Renal cortex interstitium (tissue), 11 donors: Measurements from ENCODE around the gene TATDN2. TPM values are rescaled to one million over a fixed set of nuclear protein-coding genes. Genes with fewer than 3 reads are reported as not detected.

Source experiments
- DNase-seq, 11 donors: peaks; one replicate each; pipeline ENCODE4 v3.0.0-alpha.2; 2013; ENCODE audit warnings: low read depth in 9 of 11, low spot score in 4 of 11; ENCODE audit errors: extremely low read depth in 1 of 11
- polyA plus RNA-seq, 3 donors: library from polyadenylated mRNA; unstranded; fragments of 120-200 nt; gene quantifications; one replicate each; pipeline ENCODE4 v1.2.1, GENCODE V29; 2013; ENCODE audit not compliant: insufficient read length in 3 of 3

Gene TATDN2
- polyA plus RNA-seq, 3 donors, result 32.2 to 35.8 (median 35.4) TPM

DNA sequence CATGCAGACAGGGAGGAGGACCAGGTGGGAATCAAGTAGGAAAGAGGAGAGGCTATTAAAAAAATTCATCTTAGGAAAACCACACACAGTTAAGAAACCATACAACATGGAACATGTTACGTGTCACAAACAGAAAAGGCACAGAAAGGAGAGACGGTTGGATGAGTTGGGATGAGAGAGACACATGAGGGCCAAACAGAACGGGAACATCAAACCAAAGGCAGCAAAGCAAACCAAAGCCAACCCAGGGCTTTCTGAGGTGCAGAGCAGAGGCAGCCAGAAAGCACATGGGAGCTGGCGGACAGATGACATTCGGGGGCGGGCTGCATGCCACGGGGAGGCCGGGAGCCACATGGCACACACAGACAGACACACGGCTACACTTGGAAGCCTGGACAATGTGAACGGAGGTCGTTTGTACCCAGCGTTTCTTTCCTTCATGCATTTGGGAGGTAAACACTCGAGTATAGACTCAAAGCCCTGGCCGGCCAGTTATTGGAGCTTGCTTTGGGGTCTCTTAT, 81.3 kb downstream of the TATDN2 start:
- DNase-seq, result no peak

DNA sequence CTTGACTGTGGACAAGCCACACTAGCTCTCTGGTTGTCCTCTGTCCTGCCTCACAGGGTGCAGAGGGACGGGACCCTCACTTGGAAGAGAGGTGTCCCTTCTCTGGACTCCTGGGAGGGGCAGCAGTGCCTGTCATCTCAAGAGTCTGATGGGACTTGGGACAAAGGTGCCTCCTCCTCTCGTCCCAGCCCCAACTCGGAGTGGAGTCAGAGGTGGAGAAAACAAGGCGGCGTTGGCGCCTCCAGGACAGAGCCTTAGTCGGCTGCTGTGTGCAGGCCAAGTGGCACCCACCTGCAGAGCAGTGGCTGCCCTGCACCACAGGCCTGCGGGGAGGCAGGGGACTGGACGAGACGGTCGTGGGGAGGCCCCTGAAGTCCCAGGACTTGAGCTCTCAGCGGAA, 82.1 kb downstream of the TATDN2 start:
- DNase-seq, result no peak

Other genes with a start within 250 kb of the TATDN2 start
- gene FANCD2, start 222.0 kb upstream of the TATDN2 start, polyA plus RNA-seq, result 10 to 100 TPM; 20.7 to 24.8 (median 22.6) TPM
- gene FANCD2OS, start 140.2 kb upstream of the TATDN2 start, polyA plus RNA-seq, result under 1 TPM in 1 of 3 donors, not detected in 2; 0.47 TPM
- 100 to 1,000 TPM; 178 to 213 (median 211) TPM for gene BRK1, start 132.8 kb upstream of the TATDN2 start, polyA plus RNA-seq
- gene VHL, start 106.7 kb upstream of the TATDN2 start, polyA plus RNA-seq, result 10 to 100 TPM; 80.2 to 86.3 (median 85.1) TPM
- under 1 TPM; 0.61 to 0.76 (median 0.70) TPM for gene IRAK2, start 83.5 kb upstream of the TATDN2 start, polyA plus RNA-seq
- gene GHRL, start 44.5 kb downstream of the TATDN2 start, polyA plus RNA-seq, result 1 to 10 TPM; 2.1 to 3.2 (median 2.8) TPM
- 100 to 1,000 TPM; 106 to 131 (median 128) TPM for gene SEC13, start 72.7 kb downstream of the TATDN2 start, polyA plus RNA-seq